Mononuclear cell (primary cell): ENCODE measurements around the gene ATPAF1. TPM values are rescaled to one million over a fixed set of nuclear protein-coding genes. Genes with fewer than 3 reads are reported as not detected.
"Not testable (repeated sequence)": the region's sequence is repeated elsewhere in the genome, so short reads cannot be mapped to it uniquely, and the experiment has no call there.

Source experiments
- H3K27me3 ChIP-seq: 2 replicates; pipeline ENCODE4 v1.6.0; 2011; ENCODE audit warnings: low read length, control low read depth; ENCODE audit not compliant: insufficient read depth
- H3K4me1 ChIP-seq: 2 replicates; pipeline ENCODE4 v1.5.1; 2011; ENCODE audit warnings: mild to moderate bottlenecking, low read length, control low read depth; ENCODE audit not compliant: insufficient read depth
- H3K4me3 ChIP-seq: 2 replicates; pipeline ENCODE4 v1.5.1; 2011; ENCODE audit warnings: mild to moderate bottlenecking, low read length, moderate library complexity
- H3K9me3 ChIP-seq: 2 replicates; pipeline ENCODE4 v1.5.1; 2011; ENCODE audit warnings: low read depth, mild to moderate bottlenecking, control low read depth, low read length
- total RNA-seq: library from RNA; depleted of rRNA; stranded (reverse); fragments of >200 nt; gene quantifications from one replicate; pipeline ENCODE4 v1.2.3, GENCODE V29; 2012

The ATPAF1 gene
- total RNA-seq: 14.9 TPM

- peaks cover 13% of the 10 kb centered on the region for H3K4me1 ChIP-seq
- no peaks in the 10 kb centered on the region for H3K9me3 ChIP-seq
- H3K4me3 ChIP-seq: peak within 1 kb of the TSS; percentile 66
- no peaks in the 10 kb centered on the region for H3K27me3 ChIP-seq
Measured at GRCh38 chr1:46667782-46668760, at the start of gene ATPAF1. Gene ATPAF1 (minus strand): TSS chr1:46668364. CDS start chr1:46668322, 42 bp downstream.

DNA sequence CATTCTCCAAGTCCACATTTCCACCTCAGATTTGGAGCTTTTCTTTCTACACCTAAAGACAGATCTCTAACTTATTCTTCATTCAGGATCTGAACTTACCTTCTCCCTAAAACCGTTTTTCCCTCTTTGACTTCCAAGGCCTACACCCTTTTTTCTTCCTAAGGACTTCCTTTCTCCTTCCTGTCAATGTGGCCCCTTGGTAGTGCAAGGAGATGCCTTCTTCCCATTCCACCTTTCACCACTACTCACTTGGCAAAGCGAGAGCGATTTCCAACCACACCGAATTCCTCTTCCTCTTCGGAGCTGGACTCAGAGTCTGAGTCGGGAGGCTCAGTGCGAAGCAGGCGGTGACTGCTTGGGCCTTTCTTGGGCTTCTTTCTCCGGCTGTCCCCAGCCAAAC is 49.5 kb upstream of the ATPAF1 start:
- Histone ChIP-seq H3K9me3 (no peaks in the 10 kb centered on the region), H3K4me3 (no peak overlapping the region), H3K27me3 (no peaks in the 10 kb centered on the region), H3K4me1 (peaks cover 29% of the 10 kb centered on the region)

DNA sequence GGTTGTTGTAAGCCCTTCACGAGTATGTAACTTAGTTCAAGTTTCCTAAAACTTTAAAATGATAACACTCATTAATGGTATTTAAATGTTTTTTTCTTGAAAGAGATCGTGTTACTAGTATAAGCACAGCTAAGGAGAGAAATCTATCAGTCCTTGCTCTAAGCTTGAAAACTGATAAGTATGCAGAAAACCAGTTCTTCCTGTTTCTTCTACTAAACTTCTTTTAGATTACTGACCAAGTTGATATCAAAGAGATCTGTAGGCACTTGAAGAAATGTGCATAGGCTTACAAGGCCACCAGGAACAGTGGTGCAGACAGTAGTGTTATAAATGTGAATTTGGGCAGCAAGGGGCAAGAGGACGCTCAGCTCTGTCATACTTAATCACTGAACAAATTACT is 46.8 kb upstream of the ATPAF1 start:
- Histone ChIP-seq H3K4me3 (no peak overlapping the region), H3K4me1 (peaks cover 29% of the 10 kb centered on the region), H3K27me3 (no peaks in the 10 kb centered on the region), H3K9me3 (no peaks in the 10 kb centered on the region)

DNA sequence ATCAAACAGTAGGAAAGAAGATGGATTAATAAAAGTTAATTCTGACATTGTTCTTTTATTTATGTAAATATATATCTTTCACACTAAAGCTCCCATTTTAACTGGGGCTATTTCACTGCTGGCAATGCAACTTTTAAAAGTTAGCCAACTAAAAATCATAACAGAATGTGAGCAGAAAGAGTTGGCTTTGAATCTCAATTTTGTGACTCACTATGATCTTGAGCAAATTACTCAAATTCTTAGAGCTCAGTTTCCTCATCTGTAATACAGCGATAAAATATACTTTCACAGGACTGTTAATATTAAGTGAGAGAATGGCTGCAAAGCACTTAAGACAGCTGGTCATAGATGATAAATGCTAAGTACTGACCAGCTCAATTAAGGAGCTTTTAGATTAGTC is 40.0 kb upstream of the ATPAF1 start:
- Histone ChIP-seq H3K4me3 (no peak overlapping the region), H3K4me1 (no peaks in the 10 kb centered on the region), H3K27me3 (no peaks in the 10 kb centered on the region)

DNA sequence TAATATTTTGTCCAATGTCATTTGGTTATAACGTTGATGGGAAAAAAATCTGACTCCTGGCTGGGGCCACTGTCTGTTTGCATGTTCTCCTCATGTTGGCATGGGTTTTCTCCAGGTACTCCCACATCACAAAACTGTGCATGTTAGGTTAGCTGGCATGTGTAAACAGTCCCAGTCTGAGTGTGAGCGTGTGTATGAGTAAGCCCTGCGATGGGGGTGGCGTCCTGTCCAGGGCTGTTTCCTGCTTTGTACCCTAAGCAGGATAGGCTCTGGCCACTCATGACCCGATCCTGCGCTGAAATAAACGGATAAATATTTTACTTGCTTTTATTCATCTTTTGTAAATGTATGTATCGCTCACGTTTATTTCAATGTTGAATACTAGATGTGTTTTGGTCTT is 37.2 kb upstream of the ATPAF1 start:
- Histone ChIP-seq H3K4me3 (no peak overlapping the region), H3K27me3 (no peaks in the 10 kb centered on the region), H3K4me1 (peaks cover 4% of the 10 kb centered on the region), H3K9me3 (no peaks in the 10 kb centered on the region)

More for the DNA sequence above, 40.0 kb upstream of the ATPAF1 start:
- H3K9me3 ChIP-seq: no peaks in the 10 kb centered on the region

- peaks cover 16% of the 10 kb centered on the region for H3K4me1 ChIP-seq
- no peaks in the 10 kb centered on the region for H3K27me3 ChIP-seq
- no peaks in the 10 kb centered on the region for H3K9me3 ChIP-seq
Measured at GRCh38 chr1:46703927-46704641, 35.9 kb upstream of the ATPAF1 start.

GRCh38 chr1:46699666-46700065 is 31.5 kb upstream of the ATPAF1 start:
- Histone ChIP-seq H3K4me3 (no peak overlapping the region), H3K27me3 (no peaks in the 10 kb centered on the region), H3K4me1 (peaks cover 16% of the 10 kb centered on the region), H3K9me3 (no peaks in the 10 kb centered on the region)

More at GRCh38 chr1:46703927-46704641, 35.9 kb upstream of the ATPAF1 start:
- no peak overlapping the region for H3K4me3 ChIP-seq

DNA sequence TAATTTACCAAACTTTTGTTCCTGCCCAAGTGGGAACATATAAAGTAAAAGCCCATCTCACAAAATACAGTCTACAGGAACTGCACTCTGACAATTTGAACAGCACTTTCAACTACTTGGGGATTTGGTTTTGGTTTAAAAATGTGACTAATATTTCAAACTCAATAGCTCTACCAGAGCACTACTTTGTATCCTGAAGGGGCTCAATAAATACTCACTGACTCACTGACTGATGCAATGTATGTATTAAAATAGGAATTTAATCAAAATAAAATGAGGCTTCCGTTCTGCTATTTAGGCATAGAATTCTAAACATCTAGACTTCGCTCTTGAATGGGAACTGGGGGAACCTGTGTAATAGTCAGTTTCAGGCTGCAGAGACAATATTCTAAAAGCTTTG is 28.9 kb upstream of the ATPAF1 start:
- Histone ChIP-seq H3K9me3 (no peaks in the 10 kb centered on the region), H3K4me1 (peaks cover 16% of the 10 kb centered on the region), H3K27me3 (no peaks in the 10 kb centered on the region), H3K4me3 (no peak overlapping the region)

DNA sequence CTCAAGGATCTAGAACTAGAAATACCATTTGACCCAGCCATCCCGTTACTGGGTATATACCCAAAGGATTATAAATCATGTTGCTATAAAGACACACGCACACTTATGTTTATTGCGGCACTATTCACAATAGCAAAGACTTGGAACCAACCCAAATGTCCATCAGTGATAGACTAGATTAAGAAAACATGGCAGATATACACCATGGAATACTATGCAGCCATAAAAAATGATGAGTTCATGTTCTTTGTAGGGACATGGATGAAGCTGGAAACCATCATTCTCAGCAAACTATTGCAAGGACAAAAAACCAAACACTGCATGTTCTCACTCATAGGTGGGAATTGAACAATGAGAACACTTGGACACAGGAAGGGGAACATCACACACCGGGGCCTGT is 26.5 kb upstream of the ATPAF1 start:
- not testable (repeated sequence) for H3K9me3 ChIP-seq, H3K27me3 ChIP-seq, H3K4me3 ChIP-seq, H3K4me1 ChIP-seq

DNA sequence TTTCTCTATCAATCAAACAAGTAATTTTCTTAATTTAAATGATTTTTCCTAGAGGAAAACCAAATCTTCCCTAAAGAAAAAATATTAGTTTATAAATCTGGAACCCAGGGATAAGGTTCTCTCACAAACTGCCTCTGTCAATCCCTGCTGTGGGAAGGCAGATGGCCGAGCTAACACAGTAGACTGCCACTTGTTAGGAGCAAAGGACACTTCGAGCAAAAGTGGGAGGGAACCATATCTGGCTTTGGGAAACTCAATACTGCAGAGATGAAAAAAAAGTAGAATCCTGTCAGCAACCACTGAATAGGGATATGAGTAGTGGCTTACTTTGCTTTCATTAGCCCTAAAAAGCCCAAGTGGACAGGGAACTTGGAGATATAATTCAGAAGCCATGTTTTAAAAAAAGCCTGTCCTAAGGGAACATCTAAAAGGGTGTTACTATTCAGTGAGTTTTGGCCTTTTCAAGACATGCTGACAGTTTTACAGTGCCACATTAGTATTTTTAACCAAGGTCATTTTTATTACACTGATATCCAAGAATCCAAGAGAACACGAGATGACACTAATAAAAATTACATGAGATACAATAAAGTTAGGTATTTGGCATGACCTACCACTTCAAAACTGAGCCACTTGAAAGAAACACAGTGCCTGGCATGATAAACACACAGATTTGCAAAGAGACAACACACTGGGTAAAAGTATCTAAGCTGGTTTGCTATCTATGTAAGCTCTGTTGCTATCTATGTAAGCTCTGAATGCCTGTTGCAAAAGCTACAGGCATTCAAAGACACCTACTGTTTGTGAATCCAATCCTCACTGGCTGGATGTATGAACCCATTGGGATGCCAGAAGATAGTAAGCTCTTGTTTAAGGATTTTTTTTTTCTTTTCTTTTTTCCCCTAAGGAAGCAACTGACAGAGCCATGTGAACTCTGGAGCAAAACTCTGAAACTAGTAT is 24.9 kb upstream of the ATPAF1 start:
- no peaks in the 10 kb centered on the region for H3K27me3 ChIP-seq
- no peaks in the 10 kb centered on the region for H3K9me3 ChIP-seq
- no peaks in the 10 kb centered on the region for H3K4me1 ChIP-seq
- H3K4me3 ChIP-seq: no peak overlapping the region

DNA sequence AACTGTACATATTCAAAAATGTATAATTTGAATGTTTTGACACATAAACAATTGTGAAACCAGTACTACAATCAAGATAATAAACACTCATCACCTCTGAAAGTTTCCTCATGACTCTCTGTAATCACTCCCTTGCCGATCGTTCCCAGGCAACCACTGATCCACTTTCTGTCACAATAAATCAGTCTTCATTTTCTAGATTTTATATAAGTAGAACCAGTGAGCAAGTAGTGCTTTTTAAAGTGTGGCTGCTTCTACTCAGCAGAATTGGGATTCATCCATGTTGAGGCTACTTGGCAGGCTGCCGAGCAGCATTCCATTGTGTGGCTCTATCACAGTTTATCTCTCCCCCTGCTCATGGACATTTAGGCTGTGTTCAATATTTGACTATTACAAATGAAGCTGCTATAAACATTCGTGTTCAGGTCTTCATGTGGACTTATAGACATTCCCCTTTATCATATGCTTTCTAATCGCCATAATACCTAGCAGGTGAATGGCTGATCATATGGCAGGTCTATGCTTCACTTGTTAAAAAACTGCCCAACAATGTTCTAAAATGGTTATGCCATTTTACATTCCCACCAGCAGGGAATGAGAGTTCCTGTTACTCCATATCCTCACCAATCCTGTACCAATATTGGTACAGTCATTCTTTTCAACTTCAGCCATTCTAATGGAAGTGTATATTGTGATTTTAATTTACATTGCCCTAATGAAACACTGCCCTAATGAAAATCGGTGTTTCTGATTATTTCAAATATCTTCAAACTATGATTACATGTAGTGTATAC is 24.0 kb upstream of the ATPAF1 start:
- H3K4me3 ChIP-seq: no peak overlapping the region
- H3K4me1 ChIP-seq: peaks cover 8% of the 10 kb centered on the region
- H3K9me3 ChIP-seq: no peaks in the 10 kb centered on the region
- no peaks in the 10 kb centered on the region for H3K27me3 ChIP-seq

DNA sequence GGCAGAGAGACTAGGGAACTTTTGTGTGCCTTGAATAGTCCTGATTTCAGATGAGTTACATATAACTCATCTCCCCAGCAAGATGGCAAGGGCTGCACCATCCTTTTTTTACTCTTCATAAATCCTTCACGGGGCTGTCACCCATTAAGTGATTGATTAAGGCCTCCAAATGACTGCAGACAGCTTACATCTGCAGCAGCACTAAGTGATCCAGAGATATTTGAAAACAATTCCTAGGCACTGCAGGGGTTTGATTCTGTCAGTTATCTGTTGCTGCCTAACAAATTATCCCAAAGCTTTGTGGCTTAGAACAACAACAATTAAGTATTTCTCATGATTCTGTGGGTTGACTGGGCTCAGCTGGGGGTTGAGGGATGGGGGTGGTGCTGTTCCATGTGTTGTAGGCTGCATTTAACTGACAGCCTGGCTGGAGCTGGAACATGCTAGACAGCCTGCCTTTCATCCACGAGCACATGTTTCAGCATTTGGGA is 22.8 kb upstream of the ATPAF1 start:
- peaks cover 12% of the 10 kb centered on the region for H3K4me1 ChIP-seq
- H3K4me3 ChIP-seq: no peak overlapping the region
- H3K9me3 ChIP-seq: no peaks in the 10 kb centered on the region
- no peaks in the 10 kb centered on the region for H3K27me3 ChIP-seq

- Histone ChIP-seq H3K4me1 (peaks cover 12% of the 10 kb centered on the region), H3K9me3 (no peaks in the 10 kb centered on the region)
Measured at GRCh38 chr1:46689897-46690296, 21.7 kb upstream of the ATPAF1 start.

GRCh38 chr1:46689356-46689755 is 21.2 kb upstream of the ATPAF1 start:
- Histone ChIP-seq H3K27me3 (no peaks in the 10 kb centered on the region), H3K4me3 (no peak overlapping the region), H3K9me3 (no peaks in the 10 kb centered on the region), H3K4me1 (peaks cover 12% of the 10 kb centered on the region)

More at GRCh38 chr1:46689897-46690296, 21.7 kb upstream of the ATPAF1 start:
- no peak overlapping the region for H3K4me3 ChIP-seq
- no peaks in the 10 kb centered on the region for H3K27me3 ChIP-seq
